NB4 (cell line): ENCODE data around the gene CPVL.

ENCODE experiments used
- DNase-seq: peaks from one replicate; pipeline ENCODE4 v3.0.0; 2010; ENCODE audit warnings: low read depth
- H3K4me3 ChIP-seq: one replicate; pipeline ENCODE4 v1.5.1; 2011; ENCODE audit warnings: mild to moderate bottlenecking, low read depth, low read length, moderate library complexity
- MYC ChIP-seq: IDR thresholded peaks from 2 replicates; pipeline ENCODE4 v1.6.1; 2011; ENCODE audit warnings: low read depth, low read length
- POLR2A ChIP-seq: IDR thresholded peaks from 2 replicates; pipeline ENCODE4 v1.6.1; 2011; ENCODE audit warnings: mild to moderate bottlenecking; ENCODE audit not compliant: insufficient read length; ENCODE audit errors: extremely low read depth
- TF ChIP-seq, protein P1 (sequence below): IDR thresholded peaks from one replicate; pipeline ENCODE4 v1.5.1; 2012; ENCODE audit warnings: low read depth, low read length
- TF ChIP-seq, protein P2 (sequence below): IDR thresholded peaks from 2 replicates; pipeline ENCODE4 v1.6.1; 2011; ENCODE audit warnings: low read depth, low read length

CPVL gene

DNA sequence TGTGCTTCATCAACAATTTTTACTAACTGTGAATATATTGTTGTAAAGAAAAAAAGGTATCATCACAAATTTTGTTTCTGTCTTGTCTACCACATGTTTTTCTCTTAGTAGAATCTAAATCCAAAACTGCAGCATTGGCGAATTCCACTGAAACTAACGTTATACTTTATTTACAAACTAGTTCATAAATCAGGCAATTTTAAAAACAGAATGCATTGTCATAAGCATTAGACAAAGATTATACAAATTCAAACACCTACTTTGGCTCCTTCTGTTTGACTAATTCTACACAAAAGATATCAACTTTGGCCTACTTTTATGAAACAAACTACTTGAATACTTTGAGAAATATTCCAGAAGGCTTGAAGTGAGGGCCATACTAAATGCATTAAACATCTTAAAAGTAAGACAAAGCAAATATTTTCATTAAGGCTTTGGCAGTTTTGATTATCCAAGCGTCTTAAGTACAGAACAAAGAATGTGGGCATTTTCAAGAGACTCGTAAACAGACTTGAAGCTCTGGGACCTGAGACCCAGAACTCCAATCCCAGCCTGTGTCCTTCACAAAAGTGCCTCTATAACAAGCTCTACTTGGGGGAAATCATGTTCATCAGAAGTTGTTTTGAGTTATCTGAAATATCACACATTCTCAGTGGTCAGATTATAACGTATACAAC, 81.0 kb downstream of the CPVL start:
- no peak overlapping the region for H3K4me3 ChIP-seq
- no peak for TF ChIP-seq MYC
- TF ChIP-seq, protein P1, sequence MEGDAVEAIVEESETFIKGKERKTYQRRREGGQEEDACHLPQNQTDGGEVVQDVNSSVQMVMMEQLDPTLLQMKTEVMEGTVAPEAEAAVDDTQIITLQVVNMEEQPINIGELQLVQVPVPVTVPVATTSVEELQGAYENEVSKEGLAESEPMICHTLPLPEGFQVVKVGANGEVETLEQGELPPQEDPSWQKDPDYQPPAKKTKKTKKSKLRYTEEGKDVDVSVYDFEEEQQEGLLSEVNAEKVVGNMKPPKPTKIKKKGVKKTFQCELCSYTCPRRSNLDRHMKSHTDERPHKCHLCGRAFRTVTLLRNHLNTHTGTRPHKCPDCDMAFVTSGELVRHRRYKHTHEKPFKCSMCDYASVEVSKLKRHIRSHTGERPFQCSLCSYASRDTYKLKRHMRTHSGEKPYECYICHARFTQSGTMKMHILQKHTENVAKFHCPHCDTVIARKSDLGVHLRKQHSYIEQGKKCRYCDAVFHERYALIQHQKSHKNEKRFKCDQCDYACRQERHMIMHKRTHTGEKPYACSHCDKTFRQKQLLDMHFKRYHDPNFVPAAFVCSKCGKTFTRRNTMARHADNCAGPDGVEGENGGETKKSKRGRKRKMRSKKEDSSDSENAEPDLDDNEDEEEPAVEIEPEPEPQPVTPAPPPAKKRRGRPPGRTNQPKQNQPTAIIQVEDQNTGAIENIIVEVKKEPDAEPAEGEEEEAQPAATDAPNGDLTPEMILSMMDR: no peak
- TF ChIP-seq POLR2A: no peak
- TF ChIP-seq, protein P2, sequence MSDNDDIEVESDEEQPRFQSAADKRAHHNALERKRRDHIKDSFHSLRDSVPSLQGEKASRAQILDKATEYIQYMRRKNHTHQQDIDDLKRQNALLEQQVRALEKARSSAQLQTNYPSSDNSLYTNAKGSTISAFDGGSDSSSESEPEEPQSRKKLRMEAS: no peak

DNA sequence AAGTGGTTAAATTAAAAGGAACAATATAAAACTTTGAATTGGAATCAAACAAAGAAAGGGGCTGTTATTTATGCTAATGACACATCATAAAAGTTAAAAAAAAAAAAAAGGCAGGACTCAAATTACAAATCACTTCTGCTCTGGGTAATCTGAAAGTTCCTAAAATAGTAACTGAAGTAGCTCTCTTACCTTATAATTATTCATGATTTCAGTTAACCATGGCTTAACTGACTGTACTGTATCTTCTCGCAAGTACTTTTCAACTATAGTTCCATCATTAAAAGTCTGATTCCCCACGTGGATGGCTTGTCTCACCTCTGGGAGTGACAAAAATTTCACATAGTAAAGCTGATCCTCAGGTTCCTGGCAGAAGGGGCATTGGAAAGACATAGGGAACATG, 82.5 kb downstream of the CPVL start:
- TF ChIP-seq, protein P2: no peak
- TF ChIP-seq, protein P1: no peak
- TF ChIP-seq MYC (no peak), POLR2A (no peak)
- H3K4me3 ChIP-seq: no peak overlapping the region
- no peak for DNase-seq

More for the DNA sequence above, 81.0 kb downstream of the CPVL start:
- no peak for DNase-seq

DNA sequence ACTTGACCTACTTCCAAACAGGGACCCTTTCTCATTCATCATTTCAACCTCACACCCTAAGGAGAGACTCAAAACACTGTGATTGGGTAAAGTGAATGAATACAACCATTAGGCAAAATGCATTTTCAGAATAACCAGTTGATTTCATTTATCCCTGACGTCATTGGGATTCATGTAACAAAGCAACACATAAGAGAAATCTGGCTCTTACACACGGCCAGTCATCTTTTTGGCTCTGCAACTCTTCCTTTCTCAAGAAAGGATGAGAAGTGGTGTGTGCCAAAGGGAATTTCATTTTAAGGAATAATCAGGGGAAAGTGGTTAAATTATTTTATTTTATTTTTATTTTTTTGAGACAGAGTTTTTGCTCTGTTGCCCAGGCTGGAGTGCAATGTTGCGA, 83.1 kb downstream of the CPVL start:
- DNase-seq: no peak
- TF ChIP-seq, protein P2: no peak
- TF ChIP-seq MYC: no peak
- no peak for TF ChIP-seq POLR2A
- TF ChIP-seq, protein P1: no peak

DNA sequence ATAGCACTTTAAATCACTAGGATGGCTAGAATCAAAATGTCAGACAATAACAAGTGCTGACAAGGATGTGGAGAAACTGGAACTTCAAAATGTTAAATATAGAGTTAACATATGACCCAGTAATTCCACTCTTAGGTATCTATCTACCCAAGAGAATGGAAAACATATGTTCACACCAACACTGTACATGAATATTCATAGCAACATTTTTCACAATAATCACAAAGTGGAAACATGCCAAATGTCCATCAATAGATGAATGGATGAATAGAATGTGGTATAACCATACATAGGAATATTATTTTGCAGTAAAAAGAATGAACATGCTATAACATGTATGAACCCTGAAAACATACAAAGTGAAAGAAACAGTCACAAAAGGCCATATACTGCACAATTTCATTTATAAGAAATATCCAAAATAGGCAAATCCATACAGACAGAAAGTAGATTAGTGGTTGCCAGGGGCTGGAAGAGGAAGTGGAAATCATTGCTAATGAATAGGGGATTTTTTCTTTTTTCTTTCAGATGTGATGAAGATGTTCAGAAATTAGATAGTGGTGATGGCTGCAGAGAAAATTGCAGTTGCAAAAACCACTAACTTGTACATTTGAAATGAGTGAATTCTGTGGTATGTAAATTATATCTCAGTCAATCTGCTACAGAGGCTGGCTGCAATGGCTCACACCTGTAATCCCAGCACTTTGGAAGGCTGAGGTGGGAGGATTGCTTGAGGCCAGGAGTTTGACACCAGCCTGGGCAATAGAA, 93.0 kb downstream of the CPVL start:
- TF ChIP-seq MYC (no peak), POLR2A (no peak)
- TF ChIP-seq, protein P2: no peak
- no peak for DNase-seq
- no peak overlapping the region for H3K4me3 ChIP-seq

More for the DNA sequence above, 83.1 kb downstream of the CPVL start:
- H3K4me3 ChIP-seq: no peak overlapping the region

DNA sequence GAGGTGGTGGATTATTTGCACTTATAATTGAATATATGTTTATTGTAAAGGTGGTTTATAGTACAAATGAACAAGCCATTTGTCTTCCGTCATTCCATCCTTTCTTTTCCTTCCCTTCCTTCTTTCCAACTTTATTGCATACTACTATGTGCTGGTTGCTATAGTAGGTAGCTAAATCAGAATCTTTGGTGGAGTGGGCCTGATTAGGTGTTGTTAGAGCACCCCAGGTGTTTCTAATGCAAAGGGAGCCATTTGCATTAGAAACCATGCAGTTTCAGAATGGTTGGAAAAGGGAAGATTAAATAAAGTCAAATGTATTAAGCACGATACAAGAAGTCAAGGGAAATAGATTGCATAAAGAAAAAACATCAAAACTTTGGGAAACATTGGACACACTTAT, 99.4 kb downstream of the CPVL start:
- DNase-seq: no peak
- no peak for TF ChIP-seq POLR2A
- TF ChIP-seq MYC: no peak
- TF ChIP-seq, protein P1: no peak
- TF ChIP-seq, protein P2: no peak
- no peak overlapping the region for H3K4me3 ChIP-seq

DNA sequence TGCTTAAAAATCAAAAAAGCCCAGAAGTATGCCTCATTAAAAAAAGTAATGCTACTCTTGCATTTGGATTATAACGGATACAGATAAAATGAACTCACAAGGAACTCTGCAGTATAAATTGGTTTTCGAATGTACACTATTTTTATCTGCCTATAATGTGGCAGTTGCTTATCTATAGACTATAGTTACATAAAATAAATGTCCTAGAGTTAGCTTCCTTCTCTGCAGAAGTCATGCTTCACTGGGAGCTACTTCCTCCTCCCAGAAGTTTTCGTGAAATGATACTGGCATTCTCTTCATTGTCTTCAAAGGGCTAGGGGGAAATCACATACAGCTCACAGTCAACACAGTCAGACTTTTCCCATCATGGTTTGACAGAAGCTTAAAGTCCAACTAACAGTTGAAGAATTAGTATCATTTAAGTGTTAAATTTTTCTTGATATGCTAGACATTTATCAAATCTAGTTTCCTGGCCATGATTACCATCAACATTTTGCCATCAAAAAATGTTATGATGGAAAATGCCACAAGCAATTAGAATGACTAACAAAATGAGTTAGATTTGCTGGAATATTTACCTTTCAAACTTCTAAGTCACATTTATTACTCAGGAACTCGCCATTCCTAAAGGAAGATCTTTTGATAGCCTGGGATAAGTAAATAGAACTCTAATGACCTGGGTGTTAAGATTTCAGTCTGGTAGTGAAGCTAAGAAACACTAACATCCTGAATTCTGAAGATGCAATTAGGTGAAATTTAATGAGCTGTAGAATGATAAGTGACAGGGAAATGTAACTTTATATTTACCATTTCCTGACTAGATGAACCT, 100.9 kb downstream of the CPVL start:
- no peak for DNase-seq
- TF ChIP-seq, protein P2: no peak
- TF ChIP-seq MYC: no peak
- no peak for TF ChIP-seq POLR2A
- TF ChIP-seq, protein P1: no peak
- no peak overlapping the region for H3K4me3 ChIP-seq
